Measurements from ENCODE around the gene FNBP1. TPM values are rescaled to one million over a fixed set of nuclear protein-coding genes. Genes with fewer than 3 reads are reported as not detected.
"Not testable (repeated sequence)": the region's sequence is repeated elsewhere in the genome, so short reads cannot be mapped to it uniquely, and the experiment has no call there.

The FNBP1 gene
- total RNA-seq, 1 donor from 2014 or later = 87.2 TPM

- H3K9me3 ChIP-seq = no peaks in the 10 kb centered on the region
- no peak overlapping the region for H3K4me3 ChIP-seq
- intact Hi-C loops (cut with DNase I) = no loop called here
- peaks cover 0 to 5% of the 10 kb centered on the region in 2 donors for H3K4me1 ChIP-seq
- TF ChIP-seq, protein P1, sequence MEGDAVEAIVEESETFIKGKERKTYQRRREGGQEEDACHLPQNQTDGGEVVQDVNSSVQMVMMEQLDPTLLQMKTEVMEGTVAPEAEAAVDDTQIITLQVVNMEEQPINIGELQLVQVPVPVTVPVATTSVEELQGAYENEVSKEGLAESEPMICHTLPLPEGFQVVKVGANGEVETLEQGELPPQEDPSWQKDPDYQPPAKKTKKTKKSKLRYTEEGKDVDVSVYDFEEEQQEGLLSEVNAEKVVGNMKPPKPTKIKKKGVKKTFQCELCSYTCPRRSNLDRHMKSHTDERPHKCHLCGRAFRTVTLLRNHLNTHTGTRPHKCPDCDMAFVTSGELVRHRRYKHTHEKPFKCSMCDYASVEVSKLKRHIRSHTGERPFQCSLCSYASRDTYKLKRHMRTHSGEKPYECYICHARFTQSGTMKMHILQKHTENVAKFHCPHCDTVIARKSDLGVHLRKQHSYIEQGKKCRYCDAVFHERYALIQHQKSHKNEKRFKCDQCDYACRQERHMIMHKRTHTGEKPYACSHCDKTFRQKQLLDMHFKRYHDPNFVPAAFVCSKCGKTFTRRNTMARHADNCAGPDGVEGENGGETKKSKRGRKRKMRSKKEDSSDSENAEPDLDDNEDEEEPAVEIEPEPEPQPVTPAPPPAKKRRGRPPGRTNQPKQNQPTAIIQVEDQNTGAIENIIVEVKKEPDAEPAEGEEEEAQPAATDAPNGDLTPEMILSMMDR (IDR thresholded peaks at IDR 0.05) = no peak
- no peak for DNase-seq (ENCODE audit: low spot score in 2 of 2)
- peak overlapping the region in 1 of 2 donors; percentile 11 for H3K27ac ChIP-seq
- no peaks in the 10 kb centered on the region for H3K36me3 ChIP-seq
- H3K27me3 ChIP-seq = no peaks in the 10 kb centered on the region
Observed at GRCh38 chr9:130010151-130010988, 32.6 kb downstream of the FNBP1 start.

- H3K9me3 ChIP-seq; intact Hi-C loops (cut with DNase I); H3K27me3 ChIP-seq; H3K4me3 ChIP-seq; H3K4me1 ChIP-seq; H3K36me3 ChIP-seq; H3K27ac ChIP-seq; DNase-seq (ENCODE audit: low spot score in 2 of 2): not testable (repeated sequence)
Observed at GRCh38 chr9:130009546-130009945, 33.4 kb downstream of the FNBP1 start.

- Histone ChIP-seq H3K4me1 (peaks cover 0 to 5% of the 10 kb centered on the region in 2 donors), H3K4me3 (no peak overlapping the region), H3K27ac (no peak overlapping the region), H3K36me3 (no peaks in the 10 kb centered on the region), H3K9me3 (no peaks in the 10 kb centered on the region), H3K27me3 (no peaks in the 10 kb centered on the region)
- intact Hi-C loops (cut with DNase I) = no loop called here
- TF ChIP-seq, protein P1 (IDR thresholded peaks at IDR 0.05) = no peak
- no peak for DNase-seq (ENCODE audit: low spot score in 2 of 2)
Observed at GRCh38 chr9:130008538-130008937, 34.5 kb downstream of the FNBP1 start.

GRCh38 chr9:130006952-130007351 lies 36.0 kb downstream of the FNBP1 start:
- H3K4me1 ChIP-seq; DNase-seq (ENCODE audit: low spot score in 2 of 2); H3K9me3 ChIP-seq; intact Hi-C loops (cut with DNase I); H3K27me3 ChIP-seq; H3K4me3 ChIP-seq; H3K27ac ChIP-seq; H3K36me3 ChIP-seq: not testable (repeated sequence)

- no peaks in the 10 kb centered on the region for H3K9me3 ChIP-seq
- intact Hi-C loops (cut with DNase I) = no loop called here
- H3K27me3 ChIP-seq = no peaks in the 10 kb centered on the region
- H3K4me3 ChIP-seq = no peak overlapping the region
- no peaks in the 10 kb centered on the region for H3K36me3 ChIP-seq
- H3K4me1 ChIP-seq = peaks cover 0 to under 1% of the 10 kb centered on the region in 2 donors
- no peak for DNase-seq (ENCODE audit: low spot score in 2 of 2)
- H3K27ac ChIP-seq = no peak overlapping the region
- TF ChIP-seq, protein P1 (IDR thresholded peaks at IDR 0.05) = no peak
Observed at GRCh38 chr9:130003943-130004552, 38.9 kb downstream of the FNBP1 start.

DNA sequence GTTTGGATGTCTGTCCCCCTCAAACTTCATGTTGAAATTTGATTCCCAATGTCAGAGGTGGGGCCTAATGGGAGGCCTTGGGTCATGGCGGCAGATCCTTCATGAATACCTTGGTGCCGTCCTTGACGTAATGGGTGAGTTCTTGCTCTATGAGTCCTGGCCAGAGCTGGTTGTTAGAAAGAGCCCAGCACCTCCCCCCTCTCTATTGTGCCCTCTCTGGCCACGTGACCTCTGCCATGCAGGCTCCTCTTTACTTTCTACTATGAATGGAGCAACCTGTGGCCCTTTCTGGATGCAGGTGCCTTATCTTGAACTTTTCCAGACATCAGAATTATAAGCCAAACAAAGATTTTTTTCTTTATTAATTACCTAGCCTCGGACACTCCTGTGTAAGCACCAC lies 40.7 kb downstream of the FNBP1 start:
- Histone ChIP-seq H3K4me3 (no peak overlapping the region), H3K27me3 (no peaks in the 10 kb centered on the region), H3K9me3 (no peaks in the 10 kb centered on the region), H3K27ac (no peak overlapping the region), H3K4me1 (peaks cover 0 to 3% of the 10 kb centered on the region in 2 donors), H3K36me3 (no peaks in the 10 kb centered on the region)
- TF ChIP-seq, protein P1 (IDR thresholded peaks at IDR 0.05) = no peak
- no peak for DNase-seq (ENCODE audit: low spot score in 2 of 2)
- intact Hi-C loops (cut with DNase I) = no loop called here
